Islet precursor cell (in vitro differentiated cells): ENCODE measurements around the gene CCDC136.
A peak's percentile ranks its signal among the peaks of the same experiment; 100 is the strongest.

ENCODE experiments used
- DNase-seq: peaks from one replicate; pipeline ENCODE4 v3.0.0-alpha.2; 2018

The CCDC136 gene

GRCh38 chr7:128865996-128866877 is 74.5 kb downstream of the CCDC136 start:
- DNase-seq: no peak

GRCh38 chr7:128867241-128867640 is 75.5 kb downstream of the CCDC136 start:
- no peak for DNase-seq

- no peak for DNase-seq
These were observed 76.3 kb downstream of the CCDC136 start for GRCh38 chr7:128867842-128868623.

- no peak for DNase-seq
These were observed 76.9 kb downstream of the CCDC136 start for GRCh38 chr7:128868624-128869137.

GRCh38 chr7:128869138-128869943 is 77.6 kb downstream of the CCDC136 start:
- DNase-seq: peak; percentile 79

- DNase-seq: no peak
These were observed 78.1 kb downstream of the CCDC136 start for GRCh38 chr7:128869944-128870285.

- no peak for DNase-seq
These were observed 79.3 kb downstream of the CCDC136 start for GRCh38 chr7:128871050-128871449.
